ELF-1 (cell line): ENCODE results near the gene LRRC8B.
"Not testable (repeated sequence)": the region's sequence is repeated elsewhere in the genome, so short reads cannot be mapped to it uniquely, and the experiment has no call there.

Source experiments
- DNase-seq: peaks from one replicate; pipeline ENCODE4 v3.0.0-alpha.2; 2016; ENCODE audit warnings: low read depth, low spot score

Gene LRRC8B

DNA sequence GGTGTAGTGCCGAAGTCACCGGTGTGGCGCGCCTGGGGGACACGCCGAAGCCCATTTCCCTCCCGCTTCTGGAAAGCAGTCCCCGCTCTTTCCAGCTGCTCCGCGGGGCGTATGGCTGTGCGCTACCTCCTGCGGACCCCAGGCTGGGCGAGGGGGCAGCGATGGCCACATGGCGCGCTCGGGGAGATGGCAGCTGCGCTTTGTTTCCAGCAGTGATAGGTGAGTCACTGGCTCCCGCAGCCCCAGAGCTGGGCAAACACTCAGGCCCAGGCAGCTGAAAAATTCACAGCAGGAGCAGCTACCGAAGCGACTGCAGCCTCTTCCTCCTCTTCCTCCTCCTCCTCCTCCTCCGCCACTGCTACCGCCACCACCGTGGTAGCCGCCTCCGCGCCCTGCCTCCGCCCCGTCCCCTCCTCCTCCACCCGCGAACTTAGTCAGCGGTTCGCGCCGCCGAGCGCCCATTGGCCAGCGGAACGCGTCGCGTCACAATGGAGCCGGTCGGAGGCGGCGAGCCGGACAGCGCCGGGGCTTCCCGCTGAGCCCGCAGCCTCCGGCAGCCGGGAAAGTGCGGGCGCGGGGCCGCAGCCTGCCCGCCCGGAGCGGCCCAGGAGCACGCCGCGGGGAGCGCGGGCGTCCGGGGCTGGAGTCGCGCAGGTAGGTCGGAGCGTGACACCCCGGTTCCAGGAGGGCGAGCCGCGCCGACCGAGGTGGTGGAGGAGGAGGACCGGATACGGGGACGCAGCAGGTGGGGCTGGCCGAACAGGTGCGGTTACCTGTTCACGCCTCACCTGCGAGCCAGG is at the start of gene LRRC8B:
Gene LRRC8B, plus strand, starts transcription at position 461 of the 800 bp plus-strand sequence. CDS start 57,822 bp downstream, outside the sequence.
- DNase-seq, result peak; percentile 85

DNA sequence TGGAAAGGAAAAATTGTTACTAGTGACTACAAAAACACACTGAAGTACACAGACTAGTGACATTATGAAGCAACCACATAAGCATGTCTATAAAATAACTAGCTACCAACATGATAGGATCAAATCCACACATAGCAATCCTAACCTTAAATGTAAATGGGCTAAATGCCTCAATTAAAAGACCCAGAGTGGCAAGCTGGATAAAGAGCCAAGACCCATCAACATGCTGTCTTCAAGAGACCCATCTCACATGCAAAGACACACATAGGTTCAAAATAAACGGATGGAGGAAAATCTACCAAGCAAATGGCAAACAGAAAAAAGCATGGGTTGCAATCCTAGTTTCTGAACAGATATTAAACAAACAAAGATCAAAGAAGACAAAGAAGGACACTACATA is 49.4 kb upstream of the LRRC8B start:
- DNase-seq, result no peak

DNA sequence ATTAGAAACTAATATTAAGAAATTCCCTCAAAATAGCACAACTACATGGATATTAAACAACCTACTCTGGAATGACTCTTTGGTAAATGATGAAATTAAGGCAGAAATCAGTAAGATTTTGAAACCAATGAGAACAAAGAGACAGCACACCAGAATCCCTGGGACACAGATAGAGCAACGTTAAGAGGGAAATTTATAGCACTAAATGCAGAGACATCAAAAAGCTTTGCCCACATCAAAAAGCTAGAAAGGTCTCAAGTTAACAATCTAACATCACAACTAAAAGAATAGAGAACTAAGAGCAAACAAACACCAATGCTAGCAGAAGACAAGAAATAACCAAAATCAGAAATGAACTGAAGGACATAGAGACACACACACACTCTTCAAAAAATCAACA is 48.6 kb upstream of the LRRC8B start:
- DNase-seq, result no peak

DNA sequence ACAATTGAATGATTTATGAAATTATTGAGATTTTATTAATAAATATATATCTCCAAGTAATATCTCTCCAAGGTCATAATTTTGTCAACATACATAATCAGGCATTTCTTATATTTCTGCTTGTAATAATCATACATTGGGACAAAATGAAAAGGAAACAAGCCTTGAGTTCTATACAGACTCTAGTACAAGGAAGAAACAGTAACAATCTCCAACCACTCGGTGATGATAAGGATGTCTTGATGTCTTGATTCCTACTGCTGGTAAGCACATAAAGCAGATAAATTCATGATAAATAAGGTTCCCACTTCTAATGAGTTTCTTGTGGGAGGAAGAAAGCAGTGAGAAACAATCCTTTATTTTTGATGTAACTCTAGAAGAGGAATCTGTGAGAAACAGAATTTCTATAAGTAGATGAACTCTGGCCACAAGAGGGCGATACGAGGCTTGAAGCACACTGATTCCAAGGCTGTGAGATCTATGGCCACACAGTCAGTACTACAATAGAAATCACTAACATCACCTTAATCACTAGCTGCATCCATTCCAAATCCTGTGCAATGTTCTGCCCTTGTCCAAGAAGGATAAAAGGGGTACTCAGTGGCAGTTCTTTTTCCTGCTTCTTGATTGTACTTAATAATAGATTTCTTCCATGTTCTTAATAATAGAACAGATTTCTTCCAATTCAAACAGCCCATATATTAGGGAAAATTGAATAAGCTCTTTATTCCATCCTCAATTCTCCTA is 41.4 kb upstream of the LRRC8B start:
- peak; percentile 37 for DNase-seq

DNA sequence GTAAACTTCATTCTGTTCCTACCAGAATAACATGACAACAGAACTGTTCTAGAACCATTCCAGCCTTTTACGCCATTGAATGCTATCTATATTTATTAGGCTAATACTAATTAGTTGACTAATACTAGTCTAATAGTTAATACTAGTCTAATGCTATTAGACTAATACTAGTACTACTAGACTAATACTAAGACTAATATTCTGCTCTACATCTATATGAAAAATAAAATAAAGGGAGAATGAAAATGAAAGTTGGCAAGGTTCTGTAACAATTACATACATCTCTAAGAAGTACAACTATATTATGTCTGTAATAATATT is 40.9 kb upstream of the LRRC8B start:
- no peak for DNase-seq

DNA sequence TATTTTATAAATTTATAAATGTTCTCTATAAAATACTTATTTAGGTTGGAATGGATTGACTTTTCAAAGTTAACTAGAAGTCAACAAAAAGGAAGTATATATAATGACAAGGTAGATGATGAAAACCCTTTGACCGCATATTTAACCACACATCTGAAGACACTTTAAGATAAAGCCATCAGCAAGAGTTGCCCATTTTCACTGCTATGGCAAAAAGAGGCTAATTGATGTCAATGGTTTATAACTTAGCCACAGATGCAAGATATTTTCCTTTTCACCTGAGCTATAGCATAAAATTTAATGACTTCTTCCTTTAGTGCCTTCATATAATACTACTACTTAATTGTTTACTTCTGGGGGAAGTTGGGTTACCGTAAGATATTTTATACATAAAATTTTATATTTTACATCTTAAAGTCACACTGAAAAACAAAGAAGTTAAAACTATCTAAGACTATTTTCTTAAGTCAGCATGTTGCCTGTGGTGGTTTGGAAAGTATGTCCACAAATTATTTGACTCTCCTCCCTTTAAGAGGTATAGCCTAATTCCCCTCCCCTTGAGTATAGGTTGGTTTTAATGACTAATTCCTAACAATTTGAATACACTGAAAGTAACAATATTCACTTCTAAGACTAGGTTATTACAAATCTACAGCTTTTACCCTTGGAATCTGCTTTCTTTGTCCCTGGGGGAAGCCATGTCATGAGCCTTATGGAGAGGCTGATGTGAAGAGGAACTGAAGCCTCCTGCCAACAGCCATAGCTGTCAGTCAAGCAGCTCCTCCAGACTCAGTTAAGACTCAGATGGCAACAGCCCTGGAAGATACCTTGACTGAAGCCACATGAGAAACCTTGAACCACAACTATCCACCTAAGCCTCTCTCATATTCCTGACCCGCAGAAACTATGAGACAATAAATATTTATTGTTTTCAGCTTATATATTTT is 40.3 kb upstream of the LRRC8B start:
- no peak for DNase-seq

DNA sequence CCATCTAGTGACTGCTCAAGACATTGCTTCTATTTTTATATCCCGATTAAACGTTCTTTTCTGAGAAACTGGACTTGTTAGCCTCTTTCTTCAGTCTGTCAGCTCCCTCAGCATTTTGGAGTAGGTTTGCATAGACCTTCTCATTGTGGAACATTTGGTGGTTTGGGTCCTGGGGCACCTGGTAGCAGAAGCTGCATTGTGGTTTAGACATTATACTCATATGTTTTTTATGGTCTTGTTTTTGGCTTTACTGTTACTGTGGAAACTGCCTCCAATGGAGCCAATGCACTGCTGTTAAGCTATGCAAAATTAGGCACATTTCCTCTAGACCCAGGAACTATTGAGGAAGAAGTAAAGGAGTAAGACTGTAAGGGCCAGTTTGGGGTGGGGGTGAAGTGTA is 36.7 kb upstream of the LRRC8B start:
- no peak for DNase-seq

DNA sequence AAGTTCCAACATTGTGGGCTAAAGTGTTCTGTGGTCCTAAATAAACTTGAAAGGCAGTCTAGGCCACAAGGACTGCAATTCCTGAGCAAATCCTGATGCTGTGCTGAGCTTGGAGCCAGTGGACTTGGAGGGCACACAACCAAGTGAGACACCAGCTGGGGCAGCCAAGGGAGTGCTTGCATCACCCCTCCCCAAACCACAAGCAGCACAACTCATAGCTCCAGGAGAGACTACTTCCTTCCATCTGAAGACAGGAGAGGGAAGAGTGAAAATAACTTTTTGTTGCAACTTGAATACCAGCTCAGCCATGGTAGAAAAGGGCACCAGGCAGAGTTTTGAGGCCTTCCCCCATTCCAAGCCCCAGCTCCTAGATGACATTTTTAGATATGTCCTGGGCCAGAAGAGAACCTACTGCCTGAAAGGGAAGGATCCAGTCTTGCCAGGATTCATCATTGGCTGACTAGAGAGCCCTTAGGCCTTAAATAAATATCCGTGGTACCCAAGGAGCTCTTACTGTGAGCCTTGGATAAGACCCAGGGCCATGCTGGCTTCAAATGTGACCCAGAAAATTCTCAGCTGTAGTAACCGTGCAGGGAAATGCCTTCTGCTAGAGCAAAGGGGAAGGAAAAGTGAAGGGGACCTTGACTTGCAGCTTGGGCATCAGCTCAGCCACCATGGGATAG is 35.4 kb upstream of the LRRC8B start:
- no peak for DNase-seq

DNA sequence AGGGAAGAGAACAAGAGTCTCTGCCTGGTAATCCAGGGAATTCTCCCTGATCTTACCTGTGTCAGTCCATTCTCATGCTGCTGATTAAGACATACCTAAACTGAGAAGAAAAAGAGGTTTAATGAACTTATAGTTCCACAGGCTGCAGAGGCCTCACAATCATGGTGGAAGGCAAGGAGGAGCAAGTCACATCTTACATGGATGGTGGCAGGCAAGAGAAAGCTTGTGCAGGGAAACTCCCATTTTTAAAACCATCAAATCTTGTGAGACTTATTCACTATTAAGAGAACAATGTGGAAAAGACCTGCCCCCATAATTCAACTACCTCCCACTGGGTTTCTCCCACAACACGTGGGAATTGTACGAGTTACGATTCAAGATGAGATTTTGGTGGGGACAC is 34.2 kb upstream of the LRRC8B start:
- DNase-seq, result no peak

DNA sequence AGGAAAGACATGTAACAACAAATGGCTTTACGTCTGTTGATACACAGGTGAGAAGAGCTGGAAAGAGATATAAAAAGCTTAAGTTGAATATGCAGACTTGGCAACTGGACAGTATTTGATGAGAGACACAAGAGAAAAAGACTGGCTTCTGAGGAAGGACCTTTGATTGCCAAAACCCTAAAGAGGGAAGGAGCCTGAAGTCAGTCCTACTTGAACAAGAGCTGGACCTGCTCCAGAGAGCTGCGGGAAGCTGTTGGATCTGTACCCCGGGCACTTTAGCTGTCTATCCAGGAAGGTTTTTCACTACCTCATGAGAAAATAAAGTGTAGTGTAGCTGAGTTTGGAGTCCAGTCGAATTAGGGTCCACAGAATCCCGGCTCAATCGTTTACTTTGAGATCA is 25.3 kb upstream of the LRRC8B start:
- no peak for DNase-seq

DNA sequence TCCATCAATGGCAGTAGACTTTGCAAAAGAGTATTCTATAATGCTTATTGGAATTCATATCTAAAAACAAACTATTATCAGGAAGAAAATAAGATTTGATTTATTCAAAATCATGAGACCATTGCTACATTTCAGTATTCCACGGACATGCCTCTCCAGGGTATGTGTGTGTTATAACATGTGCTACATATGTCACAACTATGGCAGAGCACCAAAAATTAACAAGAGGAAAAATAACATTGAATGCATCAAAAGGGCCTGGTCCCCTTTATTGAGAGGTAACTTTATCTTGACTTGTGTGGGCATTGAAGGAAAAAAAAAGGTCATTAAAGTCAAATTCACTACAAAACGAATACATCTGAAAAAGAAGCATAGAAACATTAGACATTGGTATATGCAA is 22.6 kb upstream of the LRRC8B start:
- DNase-seq, result no peak

DNA sequence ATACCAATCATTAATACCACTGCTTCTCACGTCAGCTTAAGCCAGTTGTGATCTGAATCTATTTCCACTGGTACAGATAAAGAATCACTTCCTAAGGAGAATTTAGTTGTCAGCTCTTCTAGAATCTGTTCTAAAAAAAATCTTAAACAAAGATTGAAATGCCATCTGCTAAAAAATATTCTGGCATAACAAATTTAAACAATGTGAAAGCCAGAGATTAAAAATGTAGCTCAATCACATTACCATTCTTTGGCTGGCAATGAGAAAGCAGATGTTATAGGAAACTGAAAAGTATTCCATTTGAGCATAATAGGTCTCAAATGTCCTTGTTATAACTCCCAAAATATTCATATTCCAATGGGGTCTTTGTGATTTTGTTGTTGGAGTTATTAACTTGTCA is 21.7 kb upstream of the LRRC8B start:
- no peak for DNase-seq

DNA sequence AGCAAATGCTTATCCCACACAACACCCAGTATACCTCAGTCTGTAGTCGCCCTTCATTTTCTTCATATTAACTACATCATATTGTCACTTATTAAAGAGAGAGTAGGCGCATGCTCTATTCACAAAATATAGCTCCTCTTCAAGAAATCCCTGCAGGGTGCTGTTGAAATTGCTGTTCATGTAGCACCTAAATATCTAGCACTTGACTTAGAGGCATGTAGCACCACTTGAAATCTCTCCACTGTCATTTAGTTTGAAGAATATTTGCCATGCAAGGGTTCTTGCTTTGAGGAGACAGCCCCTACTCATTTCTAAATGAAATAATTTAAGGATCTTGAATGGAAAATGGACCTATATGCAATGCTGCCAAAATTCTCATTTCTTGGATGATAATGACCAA is 20.9 kb upstream of the LRRC8B start:
- no peak for DNase-seq

DNA sequence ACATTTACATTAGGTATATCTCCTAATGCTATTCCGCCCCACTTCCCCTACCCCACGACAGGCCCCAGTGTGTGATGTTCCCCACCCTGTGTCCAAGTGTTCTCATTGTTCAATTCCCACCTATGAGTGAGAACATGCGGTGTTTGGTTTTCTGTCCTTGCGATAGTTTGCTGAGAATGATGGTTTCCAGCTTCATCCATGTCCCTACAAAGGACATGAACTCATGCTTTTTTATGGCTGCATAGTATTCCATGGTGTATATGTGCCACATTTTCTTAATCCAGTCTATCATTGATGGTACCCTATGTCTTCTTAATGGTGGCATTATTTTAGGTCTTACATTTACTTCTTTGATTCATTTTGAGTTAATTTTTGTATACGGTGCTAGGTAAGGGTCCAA is 14.6 kb upstream of the LRRC8B start:
- DNase-seq, result not testable (repeated sequence)

DNA sequence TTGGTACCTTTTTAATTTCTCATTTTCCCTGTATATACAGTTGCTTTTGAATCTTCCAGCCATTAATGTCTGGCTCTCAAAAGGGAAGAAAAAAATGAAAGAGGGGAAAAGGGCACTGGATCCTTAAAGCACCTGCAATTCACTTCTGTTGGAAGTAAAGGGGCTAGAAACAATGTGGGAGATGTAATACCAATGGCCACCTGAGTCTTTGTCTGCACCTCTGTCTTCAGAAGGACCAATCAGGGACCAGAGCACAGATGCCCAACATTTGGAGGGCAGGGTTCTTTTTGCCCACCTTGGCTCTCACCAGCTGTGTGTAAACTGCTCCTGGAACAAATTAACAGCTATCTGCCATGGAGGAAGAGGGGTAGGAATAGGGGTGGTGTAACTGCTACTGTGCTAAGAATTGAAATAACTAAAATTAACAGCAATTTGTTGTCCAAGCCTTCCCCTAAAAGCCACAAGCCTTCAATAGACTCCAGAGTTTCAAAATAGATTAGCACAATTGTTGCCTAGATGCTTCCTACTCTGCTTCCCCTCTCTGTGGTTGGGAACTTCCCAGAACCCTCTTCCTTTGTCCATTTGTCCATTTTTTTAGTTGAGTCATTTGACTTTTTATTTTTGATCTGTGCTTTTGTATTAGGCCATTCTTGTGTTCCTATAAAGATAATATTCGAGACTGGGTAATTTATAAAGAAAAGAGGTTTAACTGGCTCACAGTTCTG is 11.5 kb upstream of the LRRC8B start:
- no peak for DNase-seq

DNA sequence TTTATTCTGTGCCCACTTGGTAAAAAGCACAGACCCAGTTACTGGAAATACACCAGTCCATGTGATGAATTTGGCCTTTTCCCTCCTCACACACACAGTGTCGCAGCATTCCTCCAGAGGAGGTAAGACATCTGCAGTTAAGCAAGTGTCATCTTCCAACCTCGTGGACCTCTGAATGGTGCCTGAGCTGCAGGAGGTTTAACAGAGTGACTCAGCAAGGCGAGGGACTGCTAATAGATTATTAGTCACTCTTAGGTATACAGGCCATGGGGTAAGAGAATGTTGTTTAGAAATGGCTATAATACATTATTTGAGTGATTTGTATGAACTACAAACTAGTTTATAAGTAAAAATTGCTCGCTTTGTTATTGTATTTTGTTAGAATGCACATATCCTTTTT is 8.6 kb upstream of the LRRC8B start:
- DNase-seq, result no peak

DNA sequence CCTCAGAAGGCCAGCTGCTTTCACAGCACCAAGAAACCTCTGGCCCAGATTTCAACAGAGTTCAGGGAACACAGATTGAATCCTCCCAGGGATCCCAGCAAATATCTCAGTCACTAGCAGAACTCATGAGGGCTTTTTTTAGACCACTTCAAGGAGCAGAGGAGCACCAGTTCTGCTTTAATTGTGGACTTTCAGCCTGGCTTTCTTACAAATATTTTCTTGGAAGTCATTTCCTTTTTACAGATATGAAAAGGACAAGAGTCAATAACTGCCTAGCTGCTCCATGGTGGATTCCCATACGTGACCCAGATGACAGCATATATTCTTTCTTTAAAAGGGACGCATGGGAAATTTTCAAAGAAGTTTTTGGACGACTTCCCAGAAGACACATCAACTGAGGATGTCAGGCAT is 6.4 kb upstream of the LRRC8B start:
- no peak for DNase-seq

DNA sequence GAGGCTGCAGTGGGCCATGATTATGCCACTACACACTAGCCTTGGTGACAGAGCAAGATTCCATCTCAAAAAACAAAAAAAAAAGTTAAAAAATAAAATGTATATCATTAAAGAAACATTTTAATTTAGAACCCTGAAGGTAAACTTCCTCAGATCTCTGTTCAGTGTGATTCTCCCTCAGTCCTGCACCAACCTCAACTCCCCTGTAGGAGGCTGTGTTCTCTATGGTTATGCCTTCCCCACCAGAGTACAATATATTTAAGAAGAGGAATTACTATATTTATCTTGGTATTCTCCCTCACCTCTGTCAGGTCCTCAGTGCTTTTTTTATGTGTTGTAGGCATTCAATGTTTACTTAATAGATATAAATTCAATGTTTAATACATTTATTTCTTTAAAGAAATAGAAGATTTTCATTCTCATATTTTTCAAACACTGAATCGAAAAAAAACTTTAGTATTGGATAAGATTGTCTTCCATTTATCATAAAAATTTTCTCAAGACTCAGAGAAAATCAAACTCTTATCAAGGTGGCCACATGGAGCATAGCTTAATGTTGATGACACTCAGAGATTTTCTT is 4.8 kb upstream of the LRRC8B start:
- DNase-seq, result no peak

DNA sequence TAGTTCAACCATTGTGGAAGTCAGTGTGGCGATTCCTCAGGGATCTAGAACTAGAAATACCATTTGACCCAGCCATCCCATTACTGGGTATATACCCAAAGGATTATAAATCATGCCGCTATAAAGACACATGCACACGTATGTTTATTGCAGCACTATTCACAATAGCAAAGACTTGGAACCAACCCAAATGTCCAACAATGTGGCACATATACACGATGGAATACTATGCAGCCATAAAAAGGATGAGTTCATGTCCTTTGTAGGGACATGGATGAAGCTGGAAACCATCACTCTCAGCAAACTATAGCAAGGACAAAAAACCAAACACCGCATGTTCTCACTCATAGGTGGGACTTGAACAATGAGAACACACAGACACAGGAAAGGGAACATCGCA is 2.7 kb upstream of the LRRC8B start:
- DNase-seq, result not testable (repeated sequence)

DNA sequence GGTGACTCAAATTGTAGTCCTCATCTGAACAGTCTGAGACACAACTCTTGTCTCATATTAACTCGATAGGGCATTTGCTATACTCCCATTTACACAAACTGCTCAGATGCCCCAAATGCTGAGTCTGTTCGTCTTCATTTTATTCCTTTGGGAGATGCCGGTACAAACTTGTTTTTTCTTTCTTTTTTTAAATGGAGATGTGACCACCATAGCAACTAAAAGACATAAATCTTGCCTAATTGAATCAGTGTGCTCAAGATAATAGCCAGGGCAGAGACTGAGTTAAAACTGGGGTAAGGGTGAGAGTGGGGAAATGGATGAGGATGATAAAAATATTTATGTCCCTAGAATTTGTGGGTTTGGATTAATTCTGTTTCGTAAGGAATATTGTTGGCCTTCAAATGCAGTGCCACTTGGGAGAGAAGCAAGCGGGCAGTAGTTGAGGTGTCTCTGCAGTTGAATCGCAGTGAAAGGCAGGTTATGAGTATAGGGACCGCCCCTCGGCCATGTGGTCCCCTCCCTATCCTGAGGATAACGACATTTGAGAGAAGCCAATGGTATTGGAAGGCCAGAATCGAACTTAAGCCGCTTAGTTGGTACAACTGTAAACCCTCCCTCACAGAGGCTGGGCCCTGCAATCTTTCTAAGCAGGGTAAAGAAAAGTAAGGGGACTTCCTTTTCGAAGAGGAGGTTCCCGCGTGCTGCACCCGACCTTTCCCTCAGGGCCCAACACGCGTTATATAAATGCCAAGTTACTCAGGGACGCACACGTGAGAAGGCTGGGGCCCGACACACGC is 859 bp upstream of the LRRC8B start:
- DNase-seq, result no peak
